PFSK-1 (cell line): ENCODE measurements around the gene SLC35E1.

Experiments used
- FOXP2 ChIP-seq: optimal IDR thresholded peaks from 2 replicates; pipeline ENCODE3; 2011; ENCODE audit warnings: borderline replicate concordance, control low read depth, inconsistent platforms; ENCODE audit not compliant: insufficient read depth; ENCODE audit errors: extremely low read length, extremely low read depth
- POLR2AphosphoS5 ChIP-seq: IDR thresholded peaks from 2 replicates; pipeline ENCODE4 v1.6.1; 2012; ENCODE audit warnings: low read depth, mild to moderate bottlenecking, control low read depth, low read length, moderate library complexity
- REST ChIP-seq, 2 experiments: IDR thresholded peaks; 2 replicates each; pipeline versions ENCODE4 v1.6.1 to v1.8.0; 2011 to 2012; ENCODE audit warnings: low read depth in 2 of 2, low read length in 2 of 2, control low read depth in 1 of 2, inconsistent platforms in 1 of 2, mild to moderate bottlenecking in 1 of 2, moderate library complexity in 1 of 2; ENCODE audit not compliant: insufficient read depth in 1 of 2
- SIN3A ChIP-seq: IDR thresholded peaks from 2 replicates; pipeline ENCODE4 v1.6.1; 2012; ENCODE audit warnings: mild to moderate bottlenecking, low read length, moderate library complexity, borderline replicate concordance; ENCODE audit not compliant: insufficient read depth
- TAF1 ChIP-seq: IDR thresholded peaks from 2 replicates; pipeline ENCODE4 v1.6.1; 2012; ENCODE audit warnings: low read length, control low read depth, borderline replicate concordance; ENCODE audit not compliant: insufficient read depth

SLC35E1 gene

GRCh38 chr19:16525751-16526481 lies 46.3 kb downstream of the SLC35E1 start:
- TF ChIP-seq SIN3A (no peak), TAF1 (no peak), POLR2AphosphoS5 (no peak), FOXP2 (no peak), REST (IDR thresholded peaks at IDR 0.05; ENCODE audit: insufficient read depth in 1 of 2, low read depth in 2 of 2, low read length in 2 of 2) (no peak)

GRCh38 chr19:16524991-16525734 lies 47.1 kb downstream of the SLC35E1 start:
- TF ChIP-seq FOXP2 = no peak
- no peak for TF ChIP-seq REST (IDR thresholded peaks at IDR 0.05; ENCODE audit: insufficient read depth in 1 of 2, low read depth in 2 of 2, low read length in 2 of 2)
- no peak for TF ChIP-seq SIN3A

GRCh38 chr19:16522559-16523377 lies 49.4 kb downstream of the SLC35E1 start:
- TF ChIP-seq POLR2AphosphoS5 (no peak), FOXP2 (no peak), REST (IDR thresholded peaks at IDR 0.05; ENCODE audit: insufficient read depth in 1 of 2, low read depth in 2 of 2, low read length in 2 of 2) (no peak), SIN3A (no peak), TAF1 (no peak)

DNA sequence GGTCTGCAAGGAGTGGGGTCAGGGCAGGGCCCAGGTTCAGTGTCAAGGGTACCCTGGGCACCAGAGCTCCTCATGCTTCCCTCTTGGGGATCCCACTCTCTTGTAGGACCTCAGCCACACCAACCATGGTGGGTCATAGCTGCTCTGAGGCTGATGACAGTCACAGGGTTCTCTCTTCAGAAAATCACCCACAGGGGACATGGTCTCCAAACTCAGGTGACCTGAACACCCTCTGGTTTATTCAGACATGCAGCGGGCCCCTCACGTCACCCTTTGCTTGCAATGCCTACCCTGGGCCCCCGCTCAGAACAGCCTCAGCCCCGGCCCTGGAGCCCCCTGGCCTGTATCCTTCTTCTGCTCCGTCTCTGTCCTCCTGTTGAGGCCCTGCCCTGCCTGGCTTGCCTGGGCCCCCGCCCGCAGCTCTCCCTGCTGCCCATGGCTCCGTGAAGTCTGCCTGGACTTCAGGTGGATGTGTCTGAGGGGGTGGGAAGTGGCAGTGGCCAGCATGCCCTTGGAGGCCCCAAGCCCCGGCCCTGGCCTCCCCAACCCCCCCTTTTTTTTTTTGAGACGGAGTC lies 50.4 kb downstream of the SLC35E1 start:
- TF ChIP-seq POLR2AphosphoS5 (no peak), SIN3A (no peak), TAF1 (no peak), FOXP2 (no peak), REST (IDR thresholded peaks at IDR 0.05; ENCODE audit: insufficient read depth in 1 of 2, low read depth in 2 of 2, low read length in 2 of 2) (no peak)
